Spinal cord (tissue), 10 donors: ENCODE measurements around the gene MS4A7. TPM values are rescaled to one million over a fixed set of nuclear protein-coding genes. Genes with fewer than 3 reads are reported as not detected.

Experiments
- DNase-seq, 6 donors: peaks; one replicate each; pipeline versions ENCODE4 v3.0.0 to v3.0.0-alpha.2; 2013 to 2015; ENCODE audit warnings: low spot score in 6 of 6, low read depth in 4 of 6
- H3K27ac ChIP-seq: one replicate; pipeline ENCODE4 v1.5.1; 2013; ENCODE audit warnings: low read depth, low read length, control low read depth
- H3K27me3 ChIP-seq: one replicate; pipeline ENCODE4 v1.6.1; 2013; ENCODE audit warnings: low read length; ENCODE audit not compliant: control insufficient read depth, insufficient read depth
- H3K36me3 ChIP-seq: one replicate; pipeline ENCODE4 v1.6.1; 2013; ENCODE audit warnings: low read length; ENCODE audit not compliant: control insufficient read depth, insufficient read depth
- H3K4me1 ChIP-seq: one replicate; pipeline ENCODE4 v1.6.1; 2013; ENCODE audit warnings: low read length; ENCODE audit not compliant: control insufficient read depth, insufficient read depth
- H3K4me3 ChIP-seq: one replicate; pipeline ENCODE4 v1.5.1; 2013; ENCODE audit warnings: low read depth, low read length, control low read depth
- H3K9me3 ChIP-seq: one replicate; pipeline ENCODE4 v1.6.1; 2013; ENCODE audit warnings: low read length; ENCODE audit not compliant: control insufficient read depth, insufficient read depth
- WGBS: methylation state at CpG from one replicate; pipeline ENCODE4 v1.1.5; 2013; ENCODE audit warnings: missing lambda C conversion rate; ENCODE audit not compliant: insufficient coverage; 5-methylcytosine and 5-hydroxymethylcytosine counted together
- polyA plus RNA-seq, 2 donors: library from polyadenylated mRNA; unstranded; fragments of 120-200 nt; gene quantifications; one replicate each; pipeline ENCODE4 v1.2.1, GENCODE V29; 2013; ENCODE audit not compliant: insufficient read length in 2 of 2
- total RNA-seq, 2 donors: library from RNA; depleted of rRNA in 1 of 2; stranded (reverse); fragments of 120-200 nt in 1 of 2; fragments of >200 nt in 1 of 2; gene quantifications; one replicate each; pipeline versions ENCODE4 v1.2.3 to v1.2.4, GENCODE V29; 2013 to 2014
- donor health status: healthy.

Gene MS4A7
- total and polyA plus RNA-seq, 4 donors: 4.9 to 13.7 (median 8.7) TPM

- 93% methylated on average over 1 of the region's 5 CpGs for WGBS
- H3K4me3 ChIP-seq: no peak overlapping the region
Measured at GRCh38 chr11:60389279-60389910, 11.1 kb downstream of the MS4A7 start.

DNA sequence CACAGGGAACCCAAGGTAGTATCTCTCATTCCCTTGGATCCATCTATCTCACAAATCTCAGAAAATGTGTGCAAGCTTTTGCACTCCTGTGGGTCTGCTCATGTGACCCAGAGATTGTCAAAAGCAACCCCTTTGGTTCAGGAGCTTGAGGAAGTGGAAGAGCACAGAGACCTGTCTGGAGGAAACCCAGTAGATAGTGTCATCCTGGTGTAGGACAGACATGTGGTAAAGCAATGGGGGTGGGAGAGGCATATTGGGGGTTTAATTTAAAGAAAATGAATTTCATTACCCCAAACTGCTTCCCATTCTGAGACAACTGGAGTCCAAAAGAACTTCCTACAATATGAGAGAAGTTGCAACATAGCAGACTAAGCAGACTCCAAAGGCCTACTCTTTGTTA is 12.1 kb downstream of the MS4A7 start:
- H3K4me1 ChIP-seq: no peaks in the 10 kb centered on the region
- no peak overlapping the region for H3K27ac ChIP-seq
- DNase-seq: no peak
- no peak overlapping the region for H3K4me3 ChIP-seq
- H3K9me3 ChIP-seq: no peaks in the 10 kb centered on the region
- no peaks in the 10 kb centered on the region for H3K27me3 ChIP-seq
- H3K36me3 ChIP-seq: no peaks in the 10 kb centered on the region

More at GRCh38 chr11:60389279-60389910, 11.1 kb downstream of the MS4A7 start:
- Histone ChIP-seq H3K4me1 (no peaks in the 10 kb centered on the region), H3K27me3 (no peaks in the 10 kb centered on the region), H3K36me3 (no peaks in the 10 kb centered on the region), H3K27ac (no peak overlapping the region), H3K9me3 (no peaks in the 10 kb centered on the region)
- no peak for DNase-seq

- Histone ChIP-seq H3K27me3 (no peaks in the 10 kb centered on the region), H3K4me3 (no peak overlapping the region), H3K36me3 (no peaks in the 10 kb centered on the region), H3K9me3 (no peaks in the 10 kb centered on the region), H3K27ac (no peak overlapping the region), H3K4me1 (no peaks in the 10 kb centered on the region)
- 94% methylated on average over 2 of the region's 2 CpGs for WGBS
- DNase-seq: no peak
Measured at GRCh38 chr11:60392361-60392760, 14.0 kb downstream of the MS4A7 start.

- no peak for DNase-seq
- WGBS: no CpG with 5 or more reads among the region's 5 CpGs
- Histone ChIP-seq H3K27ac (no peak overlapping the region), H3K27me3 (no peaks in the 10 kb centered on the region), H3K36me3 (no peaks in the 10 kb centered on the region), H3K4me3 (no peak overlapping the region), H3K9me3 (no peaks in the 10 kb centered on the region), H3K4me1 (no peaks in the 10 kb centered on the region)
Measured at GRCh38 chr11:60393016-60393415, 14.7 kb downstream of the MS4A7 start.

- H3K27ac ChIP-seq: no peak overlapping the region
- 100% methylated on average over 1 of the region's 7 CpGs for WGBS
- no peaks in the 10 kb centered on the region for H3K9me3 ChIP-seq
Measured at GRCh38 chr11:60394666-60395380, 16.5 kb downstream of the MS4A7 start.

DNA sequence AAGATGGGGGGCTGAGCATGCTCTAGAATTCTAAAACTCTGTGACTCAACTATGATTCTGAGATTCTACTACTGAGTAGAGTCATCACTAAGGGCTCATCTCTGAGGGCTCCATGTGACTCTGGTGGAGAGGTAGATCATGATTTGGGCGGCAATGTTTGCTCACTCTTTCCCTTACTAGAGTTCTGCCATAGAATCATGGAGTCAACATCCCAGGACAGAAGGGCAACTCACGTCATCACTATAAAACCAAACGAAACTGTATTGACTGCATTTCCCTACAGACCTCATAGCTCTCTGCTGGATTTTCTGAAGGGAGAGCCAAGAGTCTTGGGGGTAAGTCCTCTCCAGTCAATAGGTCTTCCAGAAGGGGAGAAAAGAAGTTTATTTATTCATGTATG is 18.1 kb downstream of the MS4A7 start, which contains the start of gene MS4A14:
Gene MS4A14 (plus strand): TSS at position 78 of the 400 bp plus-strand sequence. CDS start 120 bp downstream, at position 198.
- Histone ChIP-seq H3K27ac (no peak within 1 kb of the TSS), H3K4me1 (no peaks in the 10 kb centered on the region), H3K36me3 (no peaks in the 10 kb centered on the region), H3K27me3 (no peaks in the 10 kb centered on the region), H3K9me3 (no peaks in the 10 kb centered on the region), H3K4me3 (no peak within 1 kb of the TSS)
- no peak for DNase-seq
- WGBS: no CpG with 5 or more reads among the region's 3 CpGs

More at GRCh38 chr11:60394666-60395380, 16.5 kb downstream of the MS4A7 start:
- H3K36me3 ChIP-seq: no peaks in the 10 kb centered on the region
- H3K27me3 ChIP-seq: no peaks in the 10 kb centered on the region
- peak in 2 of 6 donors; percentile 2 to 25 for DNase-seq
- H3K4me3 ChIP-seq: no peak overlapping the region
- no peaks in the 10 kb centered on the region for H3K4me1 ChIP-seq

- Histone ChIP-seq H3K4me3 (no peak overlapping the region), H3K36me3 (no peaks in the 10 kb centered on the region), H3K4me1 (no peaks in the 10 kb centered on the region), H3K27ac (no peak overlapping the region), H3K9me3 (no peaks in the 10 kb centered on the region), H3K27me3 (no peaks in the 10 kb centered on the region)
- 29% methylated on average over 1 of the region's 1 CpG for WGBS
- no peak for DNase-seq
Measured at GRCh38 chr11:60396799-60397198, 18.5 kb downstream of the MS4A7 start.

DNA sequence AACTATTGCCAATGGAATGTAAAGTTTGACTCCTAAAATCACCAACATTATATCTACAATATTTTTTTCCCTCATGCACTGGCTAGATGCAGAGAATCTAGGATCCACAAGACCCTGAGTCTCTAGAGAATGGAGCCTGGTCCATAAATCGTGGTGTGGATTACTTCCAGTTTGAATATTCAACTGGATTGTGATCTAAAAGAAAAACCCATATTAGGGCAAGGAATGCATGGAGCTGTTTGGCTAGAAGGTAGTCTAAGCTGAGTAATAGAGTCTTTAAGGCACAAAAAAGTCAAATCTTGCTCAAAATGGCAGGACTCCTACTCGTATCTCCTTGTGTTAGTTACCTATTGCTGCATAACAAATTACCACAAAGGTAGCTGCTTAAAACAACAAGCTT is 41.7 kb downstream of the MS4A7 start:
- no peaks in the 10 kb centered on the region for H3K4me1 ChIP-seq
- no peaks in the 10 kb centered on the region for H3K9me3 ChIP-seq
- H3K36me3 ChIP-seq: no peaks in the 10 kb centered on the region
- whole genome bisulfite sequencing: no CpG with 5 or more reads among the region's 2 CpGs
- H3K4me3 ChIP-seq: no peak overlapping the region
- H3K27me3 ChIP-seq: no peaks in the 10 kb centered on the region
- DNase-seq: no peak
- no peak overlapping the region for H3K27ac ChIP-seq

GRCh38 chr11:60422609-60423008 is 44.3 kb downstream of the MS4A7 start:
- H3K9me3 ChIP-seq: no peaks in the 10 kb centered on the region
- H3K4me1 ChIP-seq: no peaks in the 10 kb centered on the region
- DNase-seq: no peak
- WGBS: no CpG with 5 or more reads among the region's 1 CpG
- no peaks in the 10 kb centered on the region for H3K27me3 ChIP-seq
- H3K36me3 ChIP-seq: no peaks in the 10 kb centered on the region
- no peak overlapping the region for H3K27ac ChIP-seq
- no peak overlapping the region for H3K4me3 ChIP-seq

DNA sequence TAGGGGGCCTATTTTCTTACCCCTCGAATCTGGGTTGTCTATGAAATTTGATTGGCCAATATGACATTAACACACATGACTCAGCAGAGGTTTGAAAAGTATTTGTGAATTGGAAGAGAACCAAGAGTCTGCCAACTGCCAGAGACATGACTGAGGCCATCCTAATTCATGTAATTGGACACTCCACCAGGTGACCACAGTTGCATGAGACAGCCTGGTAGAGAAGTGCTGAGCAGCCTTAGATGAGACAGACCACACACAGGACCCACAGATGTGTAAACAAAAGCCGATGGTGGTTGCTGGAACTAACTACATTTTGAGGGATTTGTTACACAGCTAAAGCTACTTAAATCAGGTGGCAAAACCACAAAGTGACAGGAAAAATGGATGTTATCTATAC is 50.2 kb downstream of the MS4A7 start:
- no peak overlapping the region for H3K4me3 ChIP-seq
- no peaks in the 10 kb centered on the region for H3K27me3 ChIP-seq
- no CpG with 5 or more reads among the region's 2 CpGs for WGBS
- H3K27ac ChIP-seq: no peak overlapping the region
- H3K9me3 ChIP-seq: no peaks in the 10 kb centered on the region
- DNase-seq: no peak
- no peaks in the 10 kb centered on the region for H3K36me3 ChIP-seq
- H3K4me1 ChIP-seq: no peaks in the 10 kb centered on the region
